Gastrocnemius medialis (tissue), 4 donors: ENCODE data around the gene VWA3B.
"Not testable (repeated sequence)": the region's sequence is repeated elsewhere in the genome, so short reads cannot be mapped to it uniquely, and the experiment has no call there.

ENCODE experiments used
- POLR2A ChIP-seq, 2 donors: fragments of 450-650 bp; IDR thresholded peaks; one replicate each; pipeline ENCODE4 v1.6.1; 2017; ENCODE audit warnings: antibody characterized with exemption in 2 of 2, mild to moderate bottlenecking in 2 of 2, moderate library complexity in 2 of 2
- TF ChIP-seq, protein P1 (sequence below), 5 experiments: fragments of 450-650 bp in 3 of 5; fragments of 200-600 bp in 2 of 5; sonication (generic) in 2 of 5; IDR thresholded peaks in 4 of 5; conservative IDR thresholded peaks in 1 of 5; 1 replicate in 4 of 5; 2 replicates in 1 of 5; pipeline ENCODE4 v1.5.1; 2016 to 2019; ENCODE audit warnings: antibody characterized with exemption in 5 of 5, mild to moderate bottlenecking in 3 of 5, moderate library complexity in 3 of 5

DNA sequence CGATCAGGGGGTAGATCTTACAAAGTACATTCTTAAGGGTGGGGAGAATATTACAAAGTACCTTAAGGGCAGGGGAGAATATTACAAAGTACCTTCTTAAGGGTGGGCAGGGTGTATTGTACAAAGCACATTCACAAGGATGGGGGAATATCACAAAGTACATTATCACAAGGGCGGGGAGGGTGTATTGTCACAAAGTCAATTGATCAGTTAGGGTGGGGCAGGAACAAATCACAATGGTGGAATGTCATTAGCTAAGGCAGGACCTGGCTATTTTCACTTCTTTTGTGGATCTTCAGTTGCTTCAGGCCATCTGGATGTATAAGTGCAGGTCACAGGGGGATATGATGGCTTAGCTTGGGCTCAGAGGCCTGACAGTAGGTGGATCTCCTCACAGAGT, 42.2 kb upstream of the VWA3B start:
- TF ChIP-seq, protein P1, sequence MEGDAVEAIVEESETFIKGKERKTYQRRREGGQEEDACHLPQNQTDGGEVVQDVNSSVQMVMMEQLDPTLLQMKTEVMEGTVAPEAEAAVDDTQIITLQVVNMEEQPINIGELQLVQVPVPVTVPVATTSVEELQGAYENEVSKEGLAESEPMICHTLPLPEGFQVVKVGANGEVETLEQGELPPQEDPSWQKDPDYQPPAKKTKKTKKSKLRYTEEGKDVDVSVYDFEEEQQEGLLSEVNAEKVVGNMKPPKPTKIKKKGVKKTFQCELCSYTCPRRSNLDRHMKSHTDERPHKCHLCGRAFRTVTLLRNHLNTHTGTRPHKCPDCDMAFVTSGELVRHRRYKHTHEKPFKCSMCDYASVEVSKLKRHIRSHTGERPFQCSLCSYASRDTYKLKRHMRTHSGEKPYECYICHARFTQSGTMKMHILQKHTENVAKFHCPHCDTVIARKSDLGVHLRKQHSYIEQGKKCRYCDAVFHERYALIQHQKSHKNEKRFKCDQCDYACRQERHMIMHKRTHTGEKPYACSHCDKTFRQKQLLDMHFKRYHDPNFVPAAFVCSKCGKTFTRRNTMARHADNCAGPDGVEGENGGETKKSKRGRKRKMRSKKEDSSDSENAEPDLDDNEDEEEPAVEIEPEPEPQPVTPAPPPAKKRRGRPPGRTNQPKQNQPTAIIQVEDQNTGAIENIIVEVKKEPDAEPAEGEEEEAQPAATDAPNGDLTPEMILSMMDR (IDR thresholded peaks at IDR 0.05 in 4 of 5, conservative IDR thresholded peaks at IDR 0.05 in 1 of 5): not testable (repeated sequence)
- TF ChIP-seq POLR2A (IDR thresholded peaks at IDR 0.05): not testable (repeated sequence)
